Naive thymus-derived CD8-positive, alpha-beta T cell (primary cell): Measurements from ENCODE around the gene SRSF2. TPM values are rescaled to one million over a fixed set of nuclear protein-coding genes. Genes with fewer than 3 reads are reported as not detected.
"Not testable (repeated sequence)": the region's sequence is repeated elsewhere in the genome, so short reads cannot be mapped to it uniquely, and the experiment has no call there.

Source experiments
- ATAC-seq, 2 donors: fragments of 150-1000 bp; cut with Tn5 transposase in 1 of 2; sonication (Bioruptor Pico), chemical (Tn5 transposase) in 1 of 2; 1 replicate in 1 of 2; 2 replicates in 1 of 2; pipeline ENCODE4 v1.10.0; 2021; ENCODE audit warnings: mild to moderate bottlenecking in 2 of 2, moderate library complexity in 2 of 2
- POLR2A ChIA-PET: fragments of 350-600 bp; sonication (Branson Sonifier 250); formaldehyde crosslinking; loops from one replicate; lab custom pipeline; 2021; ENCODE audit warnings: antibody characterized with exemption; lab: Charles Lee
- DNase-seq, 10 donors: peaks; one replicate each; pipeline versions ENCODE4 v3.0.0 to v3.0.0-alpha.2; 2020 to 2022
- H3K27ac Mint-ChIP-seq, 10 donors: one replicate each; pipeline ENCODE4 v1.8.0; 2020 to 2022; ENCODE audit warnings: mild to moderate bottlenecking in 10 of 10, mixed read lengths in 10 of 10, moderate library complexity in 4 of 10, inconsistent platforms in 1 of 10
- H3K27me3 Mint-ChIP-seq, 5 donors: one replicate each; pipeline ENCODE4 v1.8.0; 2021 to 2022; ENCODE audit warnings: mixed read lengths in 5 of 5
- H3K36me3 Mint-ChIP-seq, 3 donors: one replicate each; pipeline ENCODE4 v1.8.0; 2020 to 2022; ENCODE audit warnings: mixed read lengths in 3 of 3, mild to moderate bottlenecking in 2 of 3, inconsistent platforms in 1 of 3
- H3K4me1 Mint-ChIP-seq, 4 donors: one replicate each; pipeline ENCODE4 v1.8.0; 2021 to 2022; ENCODE audit warnings: mixed read lengths in 4 of 4
- H3K4me3 Mint-ChIP-seq, 10 donors: one replicate each; pipeline ENCODE4 v1.8.0; 2020 to 2022; ENCODE audit warnings: mild to moderate bottlenecking in 10 of 10, mixed read lengths in 10 of 10, moderate library complexity in 6 of 10, inconsistent platforms in 1 of 10
- H3K9me3 Mint-ChIP-seq, 9 donors: one replicate each; pipeline ENCODE4 v1.8.0; 2020 to 2022; ENCODE audit warnings: mixed read lengths in 9 of 9, mild to moderate bottlenecking in 3 of 9, inconsistent platforms in 1 of 9, moderate library complexity in 1 of 9
- polyA plus RNA-seq, 3 donors: library from polyadenylated mRNA; unstranded; fragments of 300-500 nt; fragmentation: Illumina TruSeq; gene quantifications; one replicate each; pipeline ENCODE4 v1.2.3, GENCODE V29; 2021
- total RNA-seq, 8 experiments: library from RNA in 2 of 8; stranded (reverse) in 2 of 8; gene quantifications; one replicate each; pipeline ENCODE4 v1.2.3 and lab custom pipeline; 2021 to 2026

The SRSF2 gene
- total and polyA plus RNA-seq, 5 experiments from 2014 or later, result 101 to 377 (median 106) TPM

DNA sequence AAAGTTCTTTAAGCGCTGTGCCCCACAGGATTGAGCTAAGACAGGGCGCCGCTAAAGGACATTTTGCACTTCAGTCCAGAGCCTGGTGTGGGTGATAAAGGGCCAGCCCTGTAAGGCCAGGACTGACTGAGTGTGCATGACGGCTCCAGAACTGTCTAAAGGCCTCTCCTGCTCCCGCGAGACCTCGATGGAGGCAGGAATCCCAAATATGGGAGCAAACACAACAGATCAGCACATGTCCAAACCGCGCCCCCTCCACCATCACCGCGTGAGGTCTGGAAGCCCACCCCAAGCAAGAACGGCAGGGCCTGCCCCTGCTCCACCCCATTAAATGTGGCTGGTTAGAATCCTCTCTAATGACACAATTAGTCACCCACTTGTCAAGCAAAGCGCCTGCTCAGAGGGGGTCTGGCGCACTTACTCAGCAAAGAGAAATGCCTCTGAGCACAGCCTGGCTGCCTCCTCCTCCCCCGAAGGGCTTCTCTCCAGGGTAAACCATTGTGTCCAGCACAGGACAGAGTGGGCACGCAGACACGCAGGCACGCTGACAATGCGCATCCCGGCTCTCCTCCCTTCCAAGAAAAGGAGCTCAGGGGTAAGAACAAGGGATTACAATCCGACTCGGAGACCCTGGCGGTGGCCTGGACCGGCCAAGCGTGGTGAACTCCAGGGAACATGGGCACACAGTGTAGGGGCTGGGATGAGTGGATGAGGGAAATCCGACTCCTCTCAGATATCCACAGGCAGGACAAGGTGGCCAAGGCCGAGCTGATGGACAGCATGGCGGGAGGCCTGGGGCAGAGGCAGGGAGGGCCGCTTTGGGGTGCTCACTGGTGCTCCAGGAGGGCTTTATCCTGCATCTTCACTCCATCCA is 27.8 kb downstream of the SRSF2 start:
- ATAC-seq (no peak), DNase-seq (peak in 1 of 10 donors; percentile 58)
- Mint-ChIP-seq H3K27ac (peak overlapping the region in 6 of 10 donors; percentile 18 to 83 (median 66)), H3K36me3 (no peaks in the 10 kb centered on the region), H3K4me3 (peak overlapping the region; percentile 55 to 86 (median 68)), H3K4me1 (peaks cover 9 to 31% (median 25%) of the 10 kb centered on the region in 4 donors), H3K27me3 (no peaks in the 10 kb centered on the region), H3K9me3 (no peaks in the 10 kb centered on the region)
- POLR2A ChIA-PET, result interaction anchor here (0.5 to 1.0 kb wide), 5 partner anchors 16 to 657 kb away, joined by 3 to 8 read pairs (median 4); no protein-coding TSS in a partner anchor

DNA sequence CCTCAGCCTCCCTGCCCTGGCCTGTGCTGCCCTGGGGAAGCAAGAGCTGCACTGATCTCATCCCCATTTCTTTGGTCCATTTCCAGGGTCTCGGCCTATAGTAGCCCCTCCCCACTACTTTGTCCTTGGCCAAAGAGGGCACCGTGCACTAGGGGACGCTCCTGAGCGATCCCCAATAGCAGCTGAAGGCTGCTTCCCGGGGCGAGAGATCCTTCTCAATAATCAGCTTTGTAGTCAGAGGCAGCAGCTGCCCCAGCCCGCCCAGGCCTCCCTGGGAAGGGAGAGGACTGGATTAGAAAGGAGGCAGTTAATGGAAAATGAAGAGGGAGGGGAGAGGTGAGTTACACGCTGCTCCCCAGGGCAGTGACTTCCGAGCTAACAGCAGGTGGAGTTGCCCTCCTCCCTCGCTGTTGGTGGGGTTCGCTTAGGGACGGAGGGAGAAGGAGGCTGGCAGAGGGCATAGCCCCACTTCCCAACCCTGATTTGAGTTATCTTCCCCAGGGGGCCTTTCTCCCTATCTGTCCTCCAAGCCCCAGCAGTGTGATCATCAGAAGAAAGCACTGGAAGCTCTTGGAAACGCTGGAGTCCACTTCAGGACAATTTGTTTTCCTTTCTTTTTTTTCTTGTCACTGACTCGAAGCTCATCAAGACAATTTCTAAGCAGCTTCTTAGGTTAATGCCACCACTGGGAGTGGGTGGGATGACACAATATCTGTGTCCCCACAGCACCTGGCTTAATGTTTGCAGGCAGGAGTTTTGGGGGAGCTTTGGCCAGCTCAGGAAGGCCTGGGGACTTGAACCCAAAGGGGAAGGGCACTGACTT is 28.9 kb downstream of the SRSF2 start:
- no peak for ATAC-seq
- peak overlapping the region in 2 of 10 donors; percentile 15 to 67 for H3K27ac Mint-ChIP-seq
- POLR2A ChIA-PET, result interaction anchor here (0.9 kb wide), 1 partner anchor 36 kb away, joined by 3 read pairs; no protein-coding TSS in a partner anchor
- H3K4me1 Mint-ChIP-seq, result peaks cover 0 to 20% (median 14%) of the 10 kb centered on the region in 4 donors
- H3K4me3 Mint-ChIP-seq, result peak overlapping the region in 5 of 10 donors; percentile 52 to 86 (median 58)
- H3K36me3 Mint-ChIP-seq, result no peaks in the 10 kb centered on the region
- H3K9me3 Mint-ChIP-seq, result no peaks in the 10 kb centered on the region
- no peaks in the 10 kb centered on the region for H3K27me3 Mint-ChIP-seq
- peak in 1 of 10 donors; percentile 51 for DNase-seq

DNA sequence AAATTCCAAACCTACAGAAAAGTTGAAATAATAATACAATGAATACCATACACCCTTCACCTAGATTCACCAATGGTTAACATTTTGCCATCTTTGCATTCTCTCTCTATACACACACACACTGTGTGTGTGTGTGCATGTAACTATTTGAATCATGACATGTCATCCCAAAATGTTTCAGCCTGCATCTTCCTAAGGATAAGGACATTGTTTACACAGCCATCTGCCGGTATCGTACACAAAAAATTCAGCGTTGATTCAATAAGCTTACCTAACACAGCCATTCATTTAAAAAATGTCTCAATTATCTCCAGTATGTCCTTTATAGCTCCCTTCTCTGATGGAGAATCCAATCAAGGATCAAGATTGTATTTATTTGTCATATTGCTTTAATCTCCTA is 30.3 kb downstream of the SRSF2 start:
- H3K27me3 Mint-ChIP-seq, result no peaks in the 10 kb centered on the region
- peaks cover 0 to 15% (median 10%) of the 10 kb centered on the region in 4 donors for H3K4me1 Mint-ChIP-seq
- H3K27ac Mint-ChIP-seq, result no peak overlapping the region
- ATAC-seq (no peak), DNase-seq (no peak)
- no peaks in the 10 kb centered on the region for H3K36me3 Mint-ChIP-seq
- POLR2A ChIA-PET, result interaction anchor here (0.7 to 0.8 kb wide), 3 partner anchors 13 to 1463 kb away, joined by 4 to 6 read pairs (median 4); no protein-coding TSS in a partner anchor
- peak overlapping the region in 1 of 10 donors; percentile 22 for H3K4me3 Mint-ChIP-seq
- H3K9me3 Mint-ChIP-seq, result no peaks in the 10 kb centered on the region

DNA sequence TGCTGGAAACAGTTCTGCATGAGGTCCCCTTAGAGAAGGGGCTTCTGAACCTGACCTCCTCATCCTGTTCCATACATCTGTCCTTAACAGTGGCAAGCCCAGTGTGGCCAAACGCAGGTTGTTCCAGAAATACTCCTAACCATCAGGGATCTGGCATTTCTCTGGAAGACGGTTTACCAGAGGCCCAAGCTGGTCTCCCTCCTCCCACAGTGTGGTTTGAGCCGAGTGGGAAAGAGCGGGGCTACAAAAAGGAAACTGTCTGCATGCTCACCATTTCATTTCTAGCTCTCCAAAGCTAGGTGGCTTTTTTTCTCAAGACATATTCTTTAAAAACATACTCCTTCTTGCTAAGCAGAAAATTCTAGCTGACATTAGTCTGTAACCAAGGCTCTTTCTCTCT is 32.3 kb downstream of the SRSF2 start:
- peaks cover 0 to 10% (median 1%) of the 10 kb centered on the region in 4 donors for H3K4me1 Mint-ChIP-seq
- POLR2A ChIA-PET, result no interaction called here
- H3K9me3 Mint-ChIP-seq, result no peaks in the 10 kb centered on the region
- no peaks in the 10 kb centered on the region for H3K36me3 Mint-ChIP-seq
- ATAC-seq, result no peak
- no peak overlapping the region for H3K27ac Mint-ChIP-seq
- H3K4me3 Mint-ChIP-seq, result no peak overlapping the region
- peak in 1 of 10 donors; percentile 9 for DNase-seq
- H3K27me3 Mint-ChIP-seq, result no peaks in the 10 kb centered on the region

DNA sequence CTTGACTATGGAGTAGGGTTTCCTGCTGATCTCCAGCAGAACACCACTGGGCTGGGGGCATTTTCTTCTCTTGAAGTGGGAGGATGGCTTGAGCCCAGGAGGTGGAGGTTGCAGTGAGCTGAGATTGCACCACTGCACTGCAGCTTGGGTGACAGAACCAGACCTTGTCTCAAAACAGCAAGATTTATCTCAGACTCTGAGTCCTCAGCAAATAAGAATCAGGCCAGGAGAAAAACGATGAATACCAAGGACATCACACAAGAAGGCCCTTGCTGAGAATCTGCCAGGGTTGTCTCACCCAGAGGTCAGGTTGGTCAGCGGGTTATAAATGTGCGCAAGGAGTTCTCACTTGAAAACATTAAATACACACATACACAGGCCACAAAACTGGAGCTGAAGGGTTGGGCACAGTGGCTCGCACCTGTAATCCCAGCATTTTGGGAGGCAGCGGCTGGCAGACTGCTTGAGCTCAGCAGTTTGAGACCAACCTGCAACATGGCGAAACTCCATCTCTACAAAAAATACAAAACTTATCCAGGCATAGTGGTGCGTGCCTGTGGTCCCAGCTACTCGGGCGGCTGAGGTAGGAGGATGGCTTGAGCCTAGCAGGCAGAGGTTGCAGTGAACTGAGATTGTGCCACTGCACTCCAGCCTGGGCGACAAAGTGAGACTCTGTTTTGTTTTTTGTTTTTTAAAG is 34.0 kb downstream of the SRSF2 start:
- H3K27me3 Mint-ChIP-seq, result no peaks in the 10 kb centered on the region
- no peak overlapping the region for H3K4me3 Mint-ChIP-seq
- ATAC-seq (no peak), DNase-seq (no peak)
- H3K27ac Mint-ChIP-seq, result peak overlapping the region in 2 of 10 donors; percentile 44 to 62
- no peaks in the 10 kb centered on the region for H3K9me3 Mint-ChIP-seq
- H3K36me3 Mint-ChIP-seq, result no peaks in the 10 kb centered on the region
- peaks cover 0 to 4% (median 0%) of the 10 kb centered on the region in 4 donors for H3K4me1 Mint-ChIP-seq
- POLR2A ChIA-PET, result interaction anchor here (1.0 kb wide), 1 partner anchor 35 kb away, joined by 3 read pairs; the partner anchor contains the start of gene MFSD11

DNA sequence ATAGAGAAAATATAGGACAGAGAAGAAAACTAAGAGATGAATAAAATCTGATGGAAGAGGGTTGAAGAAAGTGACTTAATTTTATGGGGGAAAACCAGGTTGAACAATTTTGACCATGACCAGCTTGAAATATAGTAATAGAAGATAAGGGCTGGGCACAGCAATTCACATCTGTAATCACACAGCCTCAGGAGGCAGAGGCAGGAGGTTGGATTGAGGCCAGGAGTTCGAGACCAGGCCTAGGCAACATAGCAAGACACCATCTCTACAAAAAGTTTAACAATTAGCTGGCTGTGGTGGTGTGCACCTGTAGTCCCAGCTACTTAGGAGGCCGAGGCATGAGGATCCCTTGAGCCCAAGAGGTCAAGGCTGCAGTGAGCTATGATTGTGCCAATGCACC is 35.1 kb downstream of the SRSF2 start:
- POLR2A ChIA-PET, result interaction anchor here (0.6 kb wide), 1 partner anchor 146 kb away, joined by 3 read pairs; no protein-coding TSS in a partner anchor
- peak overlapping the region in 2 of 10 donors; percentile 6 to 25 for H3K27ac Mint-ChIP-seq

DNA sequence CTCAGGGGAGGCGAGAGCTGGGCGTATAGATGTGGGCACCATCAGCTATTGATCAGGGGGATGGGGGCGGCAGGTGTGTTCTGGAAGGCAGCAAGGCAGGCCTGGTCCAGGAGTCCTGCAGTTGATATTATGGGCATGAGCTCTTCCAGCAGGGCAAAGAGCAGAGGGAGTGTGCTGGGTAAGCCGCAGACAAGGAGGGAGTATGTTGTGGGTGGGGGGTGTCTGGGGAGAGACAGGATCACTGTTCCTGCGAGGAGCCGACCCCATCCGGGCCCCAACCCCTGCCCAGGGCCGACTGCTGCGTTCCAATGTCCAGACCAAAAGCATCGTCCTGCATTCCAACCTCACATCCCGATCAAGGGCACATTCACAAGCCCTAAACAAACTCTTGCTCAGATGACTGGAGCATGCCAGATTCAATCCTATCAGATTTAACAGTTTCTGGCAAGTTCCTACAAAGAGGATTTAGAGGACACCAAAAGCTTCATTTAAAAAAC is 35.6 kb downstream of the SRSF2 start:
- DNase-seq, result peak in 1 of 10 donors; percentile 16
- Mint-ChIP-seq H3K4me3 (no peak overlapping the region), H3K27me3 (no peaks in the 10 kb centered on the region), H3K9me3 (no peaks in the 10 kb centered on the region), H3K4me1 (peaks cover 0 to 7% (median 1%) of the 10 kb centered on the region in 4 donors), H3K36me3 (no peaks in the 10 kb centered on the region), H3K27ac (peak overlapping the region in 3 of 10 donors; percentile 25 to 74 (median 71))
- ATAC-seq, result no peak
- POLR2A ChIA-PET, result interaction anchor here (0.6 kb wide), 1 partner anchor 145 kb away, joined by 3 read pairs; no protein-coding TSS in a partner anchor

More for the DNA sequence above, 35.1 kb downstream of the SRSF2 start:
- peak in 1 of 10 donors; percentile 14 for DNase-seq
- no peaks in the 10 kb centered on the region for H3K36me3 Mint-ChIP-seq
- H3K4me1 Mint-ChIP-seq, result peaks cover 0 to 4% (median 0%) of the 10 kb centered on the region in 4 donors
- ATAC-seq, result no peak
- no peak overlapping the region for H3K4me3 Mint-ChIP-seq
- no peaks in the 10 kb centered on the region for H3K9me3 Mint-ChIP-seq
- no peaks in the 10 kb centered on the region for H3K27me3 Mint-ChIP-seq

DNA sequence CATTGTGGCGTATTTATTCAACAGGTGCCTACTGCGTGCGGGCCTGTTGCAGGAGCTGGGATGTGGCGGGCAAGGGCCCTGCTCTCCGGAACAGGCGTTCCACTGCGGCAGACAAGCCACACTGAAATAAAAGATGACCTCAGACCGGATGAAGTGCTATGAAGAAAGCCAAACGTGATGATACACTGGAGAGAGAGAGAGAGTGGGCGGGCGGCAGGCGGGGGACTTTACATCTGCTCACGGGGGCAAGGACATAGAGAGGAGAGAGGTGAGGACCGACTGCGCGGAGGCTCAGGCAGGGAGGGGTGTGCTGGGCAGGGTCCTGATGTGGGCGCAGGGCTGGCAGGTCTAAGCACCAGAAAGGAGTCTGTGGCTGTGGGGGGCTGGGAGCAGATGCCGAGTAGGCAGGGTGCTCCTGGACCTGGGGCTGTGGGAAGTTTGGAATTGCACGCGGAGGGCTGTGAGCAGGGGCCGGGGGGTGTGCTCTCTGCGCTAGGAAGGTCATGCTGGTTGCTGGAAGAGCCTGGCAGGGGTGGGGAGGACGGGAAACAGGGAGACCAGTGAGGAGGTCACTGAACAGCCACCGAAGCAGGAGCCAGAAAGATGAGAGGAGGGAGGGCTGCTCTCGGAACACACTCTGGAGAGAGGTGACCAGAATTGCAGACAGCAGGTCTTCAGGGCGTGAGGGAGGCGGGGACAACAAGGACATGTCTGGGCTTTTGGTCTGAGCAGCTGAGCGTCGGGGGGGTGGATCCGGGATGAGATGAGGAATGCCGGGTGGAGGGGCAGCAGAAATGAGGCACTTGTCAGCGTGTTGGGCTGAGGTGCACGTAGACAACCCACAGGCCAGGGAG is 36.3 kb downstream of the SRSF2 start:
- Mint-ChIP-seq H3K4me3 (peak overlapping the region in 6 of 10 donors; percentile 1 to 52 (median 24)), H3K27me3 (no peaks in the 10 kb centered on the region), H3K9me3 (no peaks in the 10 kb centered on the region), H3K27ac (peak overlapping the region in 9 of 10 donors; percentile 4 to 86 (median 43)), H3K36me3 (no peaks in the 10 kb centered on the region), H3K4me1 (peaks cover 0 to 8% (median 2%) of the 10 kb centered on the region in 4 donors)
- POLR2A ChIA-PET, result interaction anchor here (0.6 kb wide), 1 partner anchor 144 kb away, joined by 3 read pairs; no protein-coding TSS in a partner anchor
- ATAC-seq (peak; percentile 56 to 77), DNase-seq (peak in 1 of 10 donors; percentile 62)

DNA sequence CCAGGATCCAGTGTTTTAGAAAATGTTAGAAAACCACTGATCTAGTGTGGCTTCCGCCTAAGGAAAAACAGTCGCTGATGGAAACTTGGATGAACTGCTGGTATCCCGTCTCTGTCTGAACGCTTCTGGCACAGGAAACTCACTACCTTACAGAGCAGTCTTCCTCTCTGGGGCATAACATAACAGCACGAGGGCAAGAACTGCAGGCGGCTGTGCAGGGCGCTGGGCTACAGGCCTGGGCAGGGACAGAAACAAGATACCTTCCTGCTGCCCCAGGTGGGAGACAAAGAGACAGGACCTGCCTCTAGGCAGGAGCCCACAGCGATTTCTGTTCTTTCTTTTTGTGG is 36.9 kb downstream of the SRSF2 start:
- Mint-ChIP-seq H3K4me1 (peaks cover 2 to 14% (median 5%) of the 10 kb centered on the region in 4 donors), H3K9me3 (no peaks in the 10 kb centered on the region), H3K36me3 (no peaks in the 10 kb centered on the region), H3K27ac (peak overlapping the region in 7 of 10 donors; percentile 11 to 86 (median 43)), H3K27me3 (no peaks in the 10 kb centered on the region), H3K4me3 (peak overlapping the region in 1 of 10 donors; percentile 1)
- POLR2A ChIA-PET, result no interaction called here
- ATAC-seq (peak in 1 of 2 donors; percentile 39), DNase-seq (peak in 1 of 10 donors; percentile 4)

DNA sequence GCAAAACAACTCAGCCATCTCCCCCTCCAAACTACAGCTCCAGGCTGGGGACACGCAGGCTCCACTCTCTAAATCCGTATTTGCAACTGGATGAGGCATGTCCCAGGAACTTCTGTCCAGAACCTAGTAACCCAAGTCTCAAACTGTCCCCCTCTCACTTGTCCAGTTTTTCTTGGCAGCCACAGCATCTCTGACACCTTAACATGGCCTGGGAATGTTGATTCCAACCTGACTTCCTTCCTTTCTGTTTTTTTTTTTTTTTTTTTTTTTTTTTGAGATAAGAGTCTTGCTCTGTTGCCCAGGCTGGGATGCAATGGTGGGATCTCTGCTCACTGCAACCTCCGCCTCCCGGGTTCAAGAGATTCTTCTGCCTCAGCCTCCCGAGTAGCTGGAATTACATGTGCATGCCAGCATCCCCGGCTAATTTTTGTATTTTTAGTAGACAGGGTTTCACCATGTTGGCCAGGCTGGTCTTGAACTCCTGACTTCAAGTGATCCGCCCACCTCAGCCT is 38.6 kb downstream of the SRSF2 start:
- peaks cover 2 to 14% (median 5%) of the 10 kb centered on the region in 4 donors for H3K4me1 Mint-ChIP-seq
- DNase-seq, result peak in 1 of 10 donors; percentile 42
- H3K27ac Mint-ChIP-seq, H3K27me3 Mint-ChIP-seq, ATAC-seq, H3K4me3 Mint-ChIP-seq, H3K9me3 Mint-ChIP-seq, H3K36me3 Mint-ChIP-seq: not testable (repeated sequence)
- POLR2A ChIA-PET, result interaction anchor here (0.6 kb wide), 1 partner anchor 211 kb away, joined by 4 read pairs; no protein-coding TSS in a partner anchor
